GM23338 (cell line): ENCODE results near the gene LGALS8. TPM values are rescaled to one million over a fixed set of nuclear protein-coding genes. Genes with fewer than 3 reads are reported as not detected.

Source experiments
- ATAC-seq: fragments of 200-7000 bp; cut with Tn5 transposase; 3 replicates; pipeline ENCODE4 v1.9.1; 2020
- DNase-seq: peaks from one replicate; pipeline ENCODE4 v3.0.0-alpha.2; 2015; ENCODE audit warnings: low spot score
- H2AFZ ChIP-seq: fragments of 200-600 bp; sonication (generic); 2 replicates; pipeline ENCODE4 v1.8.0; 2016; ENCODE audit warnings: antibody characterized with exemption, mild to moderate bottlenecking, moderate library complexity
- H3F3A ChIP-seq: fragments of 200-600 bp; sonication (generic); replicated peaks from 2 replicates; pipeline ENCODE4 v1.8.0; 2017; ENCODE audit warnings: antibody characterized with exemption, mixed run types, low read depth
- H3K27ac ChIP-seq: fragments of 200-600 bp; sonication (generic); 2 replicates; pipeline ENCODE4 v1.6.1; 2016; ENCODE audit warnings: low read depth
- H3K27me3 ChIP-seq: fragments of 200-600 bp; sonication (generic); 2 replicates; pipeline ENCODE4 v1.8.0; 2016; ENCODE audit warnings: mild to moderate bottlenecking, mixed run types, moderate library complexity; ENCODE audit not compliant: insufficient read depth
- H3K36me3 ChIP-seq: fragments of 200-600 bp; sonication (generic); 2 replicates; pipeline ENCODE4 v1.8.0; 2016; ENCODE audit warnings: mild to moderate bottlenecking; ENCODE audit not compliant: insufficient read depth
- H3K4me1 ChIP-seq: fragments of 200-600 bp; sonication (generic); 2 replicates; pipeline ENCODE4 v1.8.0; 2016; ENCODE audit warnings: mild to moderate bottlenecking, moderate library complexity; ENCODE audit not compliant: insufficient read depth
- H3K4me2 ChIP-seq: fragments of 200-600 bp; sonication (generic); 2 replicates; pipeline ENCODE4 v1.7.1; 2017; ENCODE audit warnings: mixed run types
- H3K4me3 ChIP-seq: fragments of 200-600 bp; sonication (generic); 2 replicates; pipeline ENCODE4 v1.6.1; 2016; ENCODE audit warnings: mixed run types
- H3K79me2 ChIP-seq: fragments of 200-600 bp; sonication (generic); replicated peaks from 2 replicates; pipeline ENCODE4 v1.8.0; 2017; ENCODE audit warnings: mild to moderate bottlenecking; ENCODE audit not compliant: insufficient read depth
- H3K9me2 ChIP-seq: fragments of 200-600 bp; sonication (generic); 2 replicates; pipeline ENCODE4 v1.8.0; 2017; ENCODE audit not compliant: insufficient read depth
- H4K20me1 ChIP-seq: fragments of 200-600 bp; sonication (generic); replicated peaks from 2 replicates; pipeline ENCODE4 v1.8.0; 2017; ENCODE audit warnings: mild to moderate bottlenecking; ENCODE audit not compliant: insufficient read depth
- H3K27ac Mint-ChIP-seq: 2 replicates; pipeline ENCODE4 v1.8.0; 2020; ENCODE audit warnings: inconsistent platforms, mild to moderate bottlenecking, moderate library complexity, mixed read lengths
- H3K27me3 Mint-ChIP-seq: 3 replicates; pipeline ENCODE4 v1.8.0; 2022; ENCODE audit warnings: low read depth, mild to moderate bottlenecking, moderate library complexity, mixed read lengths, inconsistent platforms; ENCODE audit not compliant: insufficient read depth, poor library complexity
- H3K36me3 Mint-ChIP-seq: 3 replicates; pipeline ENCODE4 v1.8.0; 2021; ENCODE audit warnings: low read depth, mild to moderate bottlenecking, inconsistent platforms, moderate library complexity, mixed read lengths
- H3K4me1 Mint-ChIP-seq: 3 replicates; pipeline ENCODE4 v1.8.0; 2020; ENCODE audit warnings: mild to moderate bottlenecking, inconsistent platforms, mixed read lengths
- H3K4me3 Mint-ChIP-seq: 3 replicates; pipeline ENCODE4 v1.8.0; 2021; ENCODE audit warnings: moderate library complexity, mild to moderate bottlenecking, inconsistent platforms, mixed read lengths
- H3K9me3 Mint-ChIP-seq: 3 replicates; pipeline ENCODE4 v1.8.0; 2020; ENCODE audit warnings: moderate library complexity, mild to moderate bottlenecking, inconsistent platforms, mixed read lengths
- CTCF ChIP-seq, 2 experiments: fragments of 200-600 bp in 1 of 2; sonication (generic) in 1 of 2; conservative IDR thresholded peaks; 2 replicates each; pipeline versions ENCODE4 v1.5.1 to v1.6.1; 2016 to 2017; ENCODE audit warnings: antibody characterized with exemption in 2 of 2, low read depth in 2 of 2, mild to moderate bottlenecking in 2 of 2, moderate library complexity in 1 of 2
- POLR2AphosphoS5 ChIP-seq: IDR thresholded peaks from 2 replicates; pipeline ENCODE4 v1.6.1; 2016; ENCODE audit warnings: antibody characterized with exemption, low read depth
- ZNF462 ChIP-seq: fragments of 250-450 bp; sonication (Bioruptor Pico); IDR thresholded peaks from 2 replicates; pipeline ENCODE4 v1.5.0; 2020; ENCODE audit warnings: mild to moderate bottlenecking, moderate library complexity
- polyA plus RNA-seq: library from polyadenylated mRNA; unstranded; fragments of >200 nt; fragmentation: Nextera tagmentation; extraction: Ambion mirVana; gene quantifications from 2 replicates; pipeline ENCODE4 v1.2.1, GENCODE V29; 2016
- total RNA-seq: library from RNA; depleted of rRNA; stranded (reverse); fragments of >200 nt; shearing (Covaris generic); gene quantifications from 2 replicates; pipeline ENCODE4 v1.2.3, GENCODE V29; 2014

Gene LGALS8
- total and polyA plus RNA-seq, 2 experiments from 2014 or later = 10.1 to 11.5 TPM

DNA sequence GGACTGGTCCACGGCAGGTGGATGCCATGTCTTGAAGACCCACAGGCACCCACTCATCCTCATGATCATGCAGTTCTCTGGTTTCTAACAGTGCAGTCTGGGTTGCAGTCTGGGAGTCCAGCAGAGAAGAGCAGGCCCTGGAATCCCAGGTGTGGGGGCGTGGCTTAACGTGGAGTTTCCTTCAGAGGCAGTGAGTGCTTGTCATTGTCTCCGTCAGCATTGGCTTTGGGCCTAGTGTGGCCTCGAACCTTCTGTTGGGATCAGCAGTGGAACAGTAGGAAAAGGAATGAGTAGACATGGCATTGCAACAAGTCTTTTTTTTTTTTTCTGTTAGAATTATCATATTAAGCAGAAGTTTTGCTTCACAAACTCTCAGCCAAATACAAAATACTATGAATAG is 12.8 kb downstream of the LGALS8 start:
- Histone ChIP-seq H3K4me3 (no peak overlapping the region), H3K9me2 (no peaks in the 10 kb centered on the region), H3K27ac (no peak overlapping the region), H2AFZ (no peak overlapping the region), H3K36me3 (no peaks in the 10 kb centered on the region), H3K27me3 (no peaks in the 10 kb centered on the region), H4K20me1 (no peaks in the 10 kb centered on the region; the same call in none of the 2 replicates), H3F3A (no peaks in the 10 kb centered on the region), H3K79me2 (no peaks in the 10 kb centered on the region), H3K4me1 (no peaks in the 10 kb centered on the region), H3K4me2 (no peak overlapping the region)
- peaks cover 3% of the 10 kb centered on the region for H3K27me3 Mint-ChIP-seq
- H3K27ac Mint-ChIP-seq = no peak overlapping the region; the same call in 1 of the 2 replicates
- peaks cover 9% of the 10 kb centered on the region; the same call in 2 of the 3 replicates for H3K4me1 Mint-ChIP-seq
- H3K9me3 Mint-ChIP-seq = no peaks in the 10 kb centered on the region
- peaks cover 8% of the 10 kb centered on the region; the same call in 2 of the 3 replicates for H3K36me3 Mint-ChIP-seq
- ATAC-seq (peak; percentile 52), DNase-seq (peak; percentile 37)
- TF ChIP-seq POLR2AphosphoS5 = no peak
- TF ChIP-seq CTCF (conservative IDR thresholded peaks at IDR 0.05; ENCODE audit: low read depth in 2 of 2) = no peak
- TF ChIP-seq ZNF462 = no peak
- H3K4me3 Mint-ChIP-seq = no peak overlapping the region
